ENCODE results near the gene NKAIN2.

NKAIN2 gene

DNA sequence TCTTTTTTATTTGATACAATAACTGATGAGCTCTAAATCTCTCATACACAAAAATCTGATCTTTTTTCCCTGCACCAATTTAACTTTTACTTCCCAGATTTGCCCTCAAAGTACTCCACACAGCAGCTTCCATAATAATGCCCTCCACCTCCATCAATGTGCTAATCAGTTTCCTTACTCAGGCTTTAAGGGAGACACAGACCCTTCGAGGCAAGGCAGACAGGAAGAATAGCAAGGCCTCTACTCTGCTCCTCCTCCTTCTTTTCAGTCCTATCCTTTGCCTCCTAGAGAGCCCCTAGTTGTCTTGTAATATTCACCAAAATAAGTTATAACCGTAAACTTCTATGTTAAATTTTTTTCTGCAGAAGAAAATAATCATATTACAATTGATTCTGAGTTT is 713.7 kb downstream of the NKAIN2 start:
- no peak overlapping the region for H3K4me3 ChIP-seq (ENCODE audit: insufficient read depth, low read length, poor library complexity, severe bottlenecking)
- TF ChIP-seq, protein P1, sequence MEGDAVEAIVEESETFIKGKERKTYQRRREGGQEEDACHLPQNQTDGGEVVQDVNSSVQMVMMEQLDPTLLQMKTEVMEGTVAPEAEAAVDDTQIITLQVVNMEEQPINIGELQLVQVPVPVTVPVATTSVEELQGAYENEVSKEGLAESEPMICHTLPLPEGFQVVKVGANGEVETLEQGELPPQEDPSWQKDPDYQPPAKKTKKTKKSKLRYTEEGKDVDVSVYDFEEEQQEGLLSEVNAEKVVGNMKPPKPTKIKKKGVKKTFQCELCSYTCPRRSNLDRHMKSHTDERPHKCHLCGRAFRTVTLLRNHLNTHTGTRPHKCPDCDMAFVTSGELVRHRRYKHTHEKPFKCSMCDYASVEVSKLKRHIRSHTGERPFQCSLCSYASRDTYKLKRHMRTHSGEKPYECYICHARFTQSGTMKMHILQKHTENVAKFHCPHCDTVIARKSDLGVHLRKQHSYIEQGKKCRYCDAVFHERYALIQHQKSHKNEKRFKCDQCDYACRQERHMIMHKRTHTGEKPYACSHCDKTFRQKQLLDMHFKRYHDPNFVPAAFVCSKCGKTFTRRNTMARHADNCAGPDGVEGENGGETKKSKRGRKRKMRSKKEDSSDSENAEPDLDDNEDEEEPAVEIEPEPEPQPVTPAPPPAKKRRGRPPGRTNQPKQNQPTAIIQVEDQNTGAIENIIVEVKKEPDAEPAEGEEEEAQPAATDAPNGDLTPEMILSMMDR (IDR thresholded peaks at IDR 0.05; ENCODE audit: insufficient read depth, low read length, poor library complexity, severe bottlenecking): no peak
- no peak for TF ChIP-seq EZH2phosphoT487 (conservative IDR thresholded peaks at IDR 0.05; ENCODE audit: low read length)

DNA sequence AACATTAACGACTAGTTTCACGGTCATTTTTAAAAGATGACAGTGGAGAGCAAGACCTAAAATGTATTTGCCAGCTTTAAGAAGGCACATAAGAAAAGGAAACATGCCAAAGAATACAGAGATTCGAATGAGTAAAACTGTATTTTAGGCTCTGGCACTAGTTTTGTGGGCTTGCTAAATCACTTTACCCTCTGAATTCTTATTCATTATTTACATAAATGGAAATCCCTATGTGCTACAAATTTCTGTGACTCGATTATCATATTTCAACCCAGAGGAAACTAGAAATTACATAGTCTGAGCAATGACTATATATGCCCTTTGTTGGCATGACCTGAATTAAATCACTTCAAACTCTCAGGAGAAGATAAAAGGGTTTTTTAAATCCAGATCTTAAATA is 716.8 kb downstream of the NKAIN2 start:
- no peaks in the 10 kb centered on the region for H3K9me3 ChIP-seq (ENCODE audit: insufficient read depth, low read length)
- H3K79me2 ChIP-seq (ENCODE audit: insufficient read depth, low read length): no peaks in the 10 kb centered on the region
- H3K9me2 ChIP-seq (replicated peaks; ENCODE audit: insufficient read depth, low read length): no peaks in the 10 kb centered on the region
- H4K20me1 ChIP-seq (ENCODE audit: low read depth, low read length): no peaks in the 10 kb centered on the region
- no peaks in the 10 kb centered on the region for H3K27me3 ChIP-seq (ENCODE audit: low read length)
- no peaks in the 10 kb centered on the region for H3K36me3 ChIP-seq (ENCODE audit: low read length)
- TF ChIP-seq, protein P1 (IDR thresholded peaks at IDR 0.05; ENCODE audit: insufficient read depth, low read length, poor library complexity, severe bottlenecking): no peak
- no peak for TF ChIP-seq EZH2phosphoT487 (conservative IDR thresholded peaks at IDR 0.05; ENCODE audit: low read length)
- no peak overlapping the region for H3K4me2 ChIP-seq (ENCODE audit: low read depth, low read length, poor library complexity, severe bottlenecking)
- no peak overlapping the region for H3K9ac ChIP-seq (ENCODE audit: low read length)
- H3K4me3 ChIP-seq (ENCODE audit: insufficient read depth, low read length, poor library complexity, severe bottlenecking): no peak overlapping the region
- H3F3A ChIP-seq (ENCODE audit: insufficient read depth): no peaks in the 10 kb centered on the region
- no peak overlapping the region for H3K27ac ChIP-seq (ENCODE audit: low read depth, low read length)
- no peak overlapping the region for H2AFZ ChIP-seq (ENCODE audit: low read depth, low read length, severe bottlenecking)

More for the DNA sequence above, 713.7 kb downstream of the NKAIN2 start:
- H3K27me3 ChIP-seq (ENCODE audit: low read length): no peaks in the 10 kb centered on the region
- no peak overlapping the region for H2AFZ ChIP-seq (ENCODE audit: low read depth, low read length, severe bottlenecking)
- no peaks in the 10 kb centered on the region for H4K20me1 ChIP-seq (ENCODE audit: low read depth, low read length)
- no peaks in the 10 kb centered on the region for H3K36me3 ChIP-seq (ENCODE audit: low read length)
- H3F3A ChIP-seq (ENCODE audit: insufficient read depth): no peaks in the 10 kb centered on the region
- no peaks in the 10 kb centered on the region for H3K9me2 ChIP-seq (replicated peaks; ENCODE audit: insufficient read depth, low read length)
- H3K4me2 ChIP-seq (ENCODE audit: low read depth, low read length, poor library complexity, severe bottlenecking): no peak overlapping the region
- no peak overlapping the region for H3K27ac ChIP-seq (ENCODE audit: low read depth, low read length)
- no peaks in the 10 kb centered on the region for H3K9me3 ChIP-seq (ENCODE audit: insufficient read depth, low read length)
- no peaks in the 10 kb centered on the region for H3K79me2 ChIP-seq (ENCODE audit: insufficient read depth, low read length)
- H3K9ac ChIP-seq (ENCODE audit: low read length): no peak overlapping the region

DNA sequence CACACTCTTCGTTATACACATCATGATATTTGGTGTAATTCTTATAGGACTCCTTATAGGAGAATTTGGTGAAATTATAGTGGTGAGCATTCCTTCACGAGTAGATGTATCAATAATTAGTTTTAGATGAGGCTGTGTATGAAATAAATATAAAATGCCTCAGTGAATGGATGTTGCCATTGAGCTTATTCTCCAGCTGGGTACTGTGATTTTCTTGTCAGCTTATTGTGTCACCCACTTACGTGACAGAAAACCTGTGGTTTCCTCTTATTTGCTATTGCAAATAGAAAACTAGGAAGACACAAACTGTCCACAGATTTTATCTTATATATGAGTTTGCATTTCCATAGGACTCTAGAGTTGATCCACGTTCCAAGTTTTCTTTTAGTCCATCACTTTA is 718.7 kb downstream of the NKAIN2 start:
- H3K27me3 ChIP-seq (ENCODE audit: low read length): no peaks in the 10 kb centered on the region
- no peak overlapping the region for H3K4me2 ChIP-seq (ENCODE audit: low read depth, low read length, poor library complexity, severe bottlenecking)
- TF ChIP-seq EZH2phosphoT487 (conservative IDR thresholded peaks at IDR 0.05; ENCODE audit: low read length): no peak
- TF ChIP-seq, protein P1 (IDR thresholded peaks at IDR 0.05; ENCODE audit: insufficient read depth, low read length, poor library complexity, severe bottlenecking): no peak
- no peak overlapping the region for H3K9ac ChIP-seq (ENCODE audit: low read length)
- no peaks in the 10 kb centered on the region for H3K36me3 ChIP-seq (ENCODE audit: low read length)
- no peak overlapping the region for H2AFZ ChIP-seq (ENCODE audit: low read depth, low read length, severe bottlenecking)
- H3K4me3 ChIP-seq (ENCODE audit: insufficient read depth, low read length, poor library complexity, severe bottlenecking): no peak overlapping the region
- H4K20me1 ChIP-seq (ENCODE audit: low read depth, low read length): no peaks in the 10 kb centered on the region
- no peaks in the 10 kb centered on the region for H3K79me2 ChIP-seq (ENCODE audit: insufficient read depth, low read length)
- no peaks in the 10 kb centered on the region for H3K9me2 ChIP-seq (replicated peaks; ENCODE audit: insufficient read depth, low read length)
- H3K9me3 ChIP-seq (ENCODE audit: insufficient read depth, low read length): no peaks in the 10 kb centered on the region
- H3K27ac ChIP-seq (ENCODE audit: low read depth, low read length): no peak overlapping the region
- H3F3A ChIP-seq (ENCODE audit: insufficient read depth): no peaks in the 10 kb centered on the region
